Measurements from ENCODE around the gene LRRTM4. TPM values are rescaled to one million over a fixed set of nuclear protein-coding genes. Genes with fewer than 3 reads are reported as not detected.
A peak's percentile ranks its signal among the peaks of the same experiment; 100 is the strongest.

Gene LRRTM4
- total RNA-seq, 2 donors from 2014 or later = 7.0 to 21.1 TPM

- Histone ChIP-seq H3K27me3 (ENCODE audit: control insufficient read depth, insufficient read depth, low read length, poor library complexity, severe bottlenecking) (no peaks in the 10 kb centered on the region), H3K36me3 (ENCODE audit: control insufficient read depth, insufficient read depth, low read length) (no peaks in the 10 kb centered on the region), H3K4me1 (ENCODE audit: control insufficient read depth, insufficient read depth, low read length) (no peaks in the 10 kb centered on the region), H3K9ac (ENCODE audit: extremely low read depth, low read length, poor library complexity, severe bottlenecking) (no peak overlapping the region), H3K4me3 (ENCODE audit: low read length) (no peak overlapping the region), H3K27ac (ENCODE audit: low read depth, low read length) (peak overlapping the region; percentile 33), H3K9me3 (ENCODE audit: control insufficient read depth, low read length) (peaks cover 2% of the 10 kb centered on the region)
- Mint-ChIP-seq H3K27me3 (ENCODE audit: insufficient read depth) (peaks cover 1% of the 10 kb centered on the region), H3K4me3 (no peak overlapping the region), H3K9me3 (peaks cover under 1% of the 10 kb centered on the region), H3K27ac (peak overlapping the region; percentile 52), H3K36me3 (ENCODE audit: low read depth) (peaks cover 18% of the 10 kb centered on the region), H3K4me1 (peaks cover 39% of the 10 kb centered on the region)
- no peak for TF ChIP-seq CTCF (conservative IDR thresholded peaks at IDR 0.05)
- DNase-seq = no peak
- 0 to 14% methylated on average over 1 of the region's 1 CpG for WGBS, 2 experiments (ENCODE audit: insufficient coverage in 1 of 2, insufficient read length in 1 of 2)
Measured at GRCh38 chr2:77008853-77009252, 513.3 kb downstream of the LRRTM4 start.

- H3K36me3 Mint-ChIP-seq (ENCODE audit: low read depth) = peaks cover 25% of the 10 kb centered on the region
- H3K4me1 Mint-ChIP-seq = peaks cover 34% of the 10 kb centered on the region
- no peak overlapping the region for H3K27ac Mint-ChIP-seq
- H3K27me3 Mint-ChIP-seq (ENCODE audit: insufficient read depth) = peaks cover 1% of the 10 kb centered on the region
- Histone ChIP-seq H3K4me3 (ENCODE audit: low read length) (no peak overlapping the region), H3K27me3 (ENCODE audit: control insufficient read depth, insufficient read depth, low read length, poor library complexity, severe bottlenecking) (no peaks in the 10 kb centered on the region), H3K36me3 (ENCODE audit: control insufficient read depth, insufficient read depth, low read length) (no peaks in the 10 kb centered on the region), H3K9ac (ENCODE audit: extremely low read depth, low read length, poor library complexity, severe bottlenecking) (no peak overlapping the region), H3K9me3 (ENCODE audit: control insufficient read depth, low read length) (peaks cover 9% of the 10 kb centered on the region), H3K4me1 (ENCODE audit: control insufficient read depth, insufficient read depth, low read length) (no peaks in the 10 kb centered on the region), H3K27ac (ENCODE audit: low read depth, low read length) (no peak overlapping the region)
- WGBS, 2 experiments (ENCODE audit: insufficient coverage in 1 of 2, insufficient read length in 1 of 2) = 95% methylated on average over 2 of the region's 2 CpGs; no CpG with 5 or more reads in 1 of the 2 experiments
- H3K9me3 Mint-ChIP-seq = peaks cover 7% of the 10 kb centered on the region
- H3K4me3 Mint-ChIP-seq = no peak overlapping the region
- TF ChIP-seq CTCF (conservative IDR thresholded peaks at IDR 0.05) = no peak
- no peak for DNase-seq
Measured at GRCh38 chr2:77007686-77008085, 514.5 kb downstream of the LRRTM4 start.

- Mint-ChIP-seq H3K4me1 (peaks cover 30% of the 10 kb centered on the region), H3K27me3 (ENCODE audit: insufficient read depth) (peaks cover 1% of the 10 kb centered on the region), H3K27ac (no peak overlapping the region), H3K4me3 (no peak overlapping the region), H3K9me3 (peaks cover 7% of the 10 kb centered on the region), H3K36me3 (ENCODE audit: low read depth) (peaks cover 25% of the 10 kb centered on the region)
- no peak overlapping the region for H3K4me3 ChIP-seq (ENCODE audit: low read length)
- H3K27me3 ChIP-seq (ENCODE audit: control insufficient read depth, insufficient read depth, low read length, poor library complexity, severe bottlenecking) = no peaks in the 10 kb centered on the region
- no peak for TF ChIP-seq CTCF (conservative IDR thresholded peaks at IDR 0.05)
- 100% methylated on average over 2 of the region's 2 CpGs; no CpG with 5 or more reads in 1 of the 2 experiments for WGBS, 2 experiments (ENCODE audit: insufficient coverage in 1 of 2, insufficient read length in 1 of 2)
- H3K36me3 ChIP-seq (ENCODE audit: control insufficient read depth, insufficient read depth, low read length) = no peaks in the 10 kb centered on the region
- H3K9me3 ChIP-seq (ENCODE audit: control insufficient read depth, low read length) = peaks cover 9% of the 10 kb centered on the region
- H3K4me1 ChIP-seq (ENCODE audit: control insufficient read depth, insufficient read depth, low read length) = no peaks in the 10 kb centered on the region
- DNase-seq = no peak
- H3K9ac ChIP-seq (ENCODE audit: extremely low read depth, low read length, poor library complexity, severe bottlenecking) = no peak overlapping the region
- H3K27ac ChIP-seq (ENCODE audit: low read depth, low read length) = no peak overlapping the region
Measured at GRCh38 chr2:77005522-77005921, 516.7 kb downstream of the LRRTM4 start.

Measured in endodermal cell (in vitro differentiated cells).